Kidney (tissue), 14 donors: ENCODE measurements around the gene IFI27L1. TPM values are rescaled to one million over a fixed set of nuclear protein-coding genes. Genes with fewer than 3 reads are reported as not detected.

Experiments used
- DNase-seq, 5 donors: peaks; one replicate each; pipeline ENCODE4 v3.0.0-alpha.2; 2013 to 2020
- FAIRE-seq: peaks from 2 replicates; lab custom pipeline; 2012; peaks lifted over from hg19 to GRCh38; lab: Jason Lieb, UNC
- H3K27ac ChIP-seq, 2 donors: one replicate each; pipeline ENCODE4 v1.7.0; 2013; ENCODE audit warnings: low read depth in 2 of 2, low read length in 2 of 2, inconsistent platforms in 1 of 2
- H3K27me3 ChIP-seq: one replicate; pipeline ENCODE4 v1.7.1; 2013; ENCODE audit warnings: low read length, inconsistent platforms; ENCODE audit not compliant: control insufficient read depth, insufficient read depth
- H3K36me3 ChIP-seq, 3 donors: one replicate each; pipeline versions ENCODE4 v1.7.0 to v1.7.1; 2013; ENCODE audit warnings: low read length in 3 of 3, control low read depth in 1 of 3, inconsistent platforms in 1 of 3; ENCODE audit not compliant: insufficient read depth in 3 of 3, control insufficient read depth in 2 of 3
- H3K4me1 ChIP-seq, 3 donors: one replicate each; pipeline versions ENCODE4 v1.7.0 to v1.7.1; 2013; ENCODE audit warnings: low read length in 3 of 3, inconsistent platforms in 1 of 3, low read depth in 1 of 3; ENCODE audit not compliant: control insufficient read depth in 2 of 3, insufficient read depth in 2 of 3
- H3K4me3 ChIP-seq, 3 donors: one replicate each; pipeline versions ENCODE4 v1.7.0 to v1.8.1; 2013; ENCODE audit warnings: low read length in 3 of 3, control low read depth in 1 of 3, inconsistent platforms in 1 of 3
- H3K9ac ChIP-seq, 3 donors: one replicate each; pipeline versions ENCODE4 v1.7.0 to v1.7.1; 2013; ENCODE audit warnings: low read length in 3 of 3, control low read depth in 1 of 3, inconsistent platforms in 1 of 3
- H3K9me3 ChIP-seq, 3 donors: one replicate each; pipeline versions ENCODE4 v1.7.0 to v1.7.1; 2013; ENCODE audit warnings: low read length in 3 of 3, control low read depth in 1 of 3, inconsistent platforms in 1 of 3; ENCODE audit not compliant: control insufficient read depth in 2 of 3, insufficient read depth in 1 of 3
- intact Hi-C: fragments of 100-400 bp; cut with DNase I; formaldehyde crosslinking; loops from one replicate; pipeline ENCODE4 v1.11.1; 2022
- polyA plus RNA-seq: library from polyadenylated mRNA; stranded (reverse); fragments of 350-450 nt; fragmentation: Illumina TruSeq; extraction: RNeasy Lipid Tissue Mini Kit (QIAGEN cat#74804); gene quantifications from one replicate; pipeline ENCODE4 v1.2.3, GENCODE V29; 2014; ENCODE audit warnings: low read depth, low replicate concordance; ENCODE audit not compliant: insufficient read depth
- total RNA-seq: library from RNA; stranded (reverse); fragmentation: NEBNext Ultra II Directional; extraction: Animal tissue kit (Norgen Biotek cat#: 25700); gene quantifications from one replicate; pipeline ENCODE4 v1.2.1, GENCODE V29; 2021
- TF ChIP-seq, protein P1 (sequence below): IDR thresholded peaks from 3 replicates; pipeline ENCODE4 v1.5.1; 2012; ENCODE audit warnings: mild to moderate bottlenecking, moderate library complexity, borderline replicate concordance; ENCODE audit not compliant: insufficient read depth; ENCODE audit errors: extremely low read depth
- donor health status: control.
- donor health status: control.
- donor health status: control.
- donor health status: control.
- donor health status: control.
- donor health status: DM: yes; HTN: yes; CAD: no.
- donor health status: Normal renal cell carcinoma (clear cell type).

Gene IFI27L1
- total and polyA plus RNA-seq, 2 donors from 2014 or later: 22.5 to 30.6 TPM

- no peak for FAIRE-seq
- DNase-seq: no peak
Measured at GRCh38 chr14:94139421-94139820, 58.3 kb downstream of the IFI27L1 start.

GRCh38 chr14:94142247-94142646 is 61.1 kb downstream of the IFI27L1 start:
- no peak for DNase-seq
- TF ChIP-seq, protein P1, sequence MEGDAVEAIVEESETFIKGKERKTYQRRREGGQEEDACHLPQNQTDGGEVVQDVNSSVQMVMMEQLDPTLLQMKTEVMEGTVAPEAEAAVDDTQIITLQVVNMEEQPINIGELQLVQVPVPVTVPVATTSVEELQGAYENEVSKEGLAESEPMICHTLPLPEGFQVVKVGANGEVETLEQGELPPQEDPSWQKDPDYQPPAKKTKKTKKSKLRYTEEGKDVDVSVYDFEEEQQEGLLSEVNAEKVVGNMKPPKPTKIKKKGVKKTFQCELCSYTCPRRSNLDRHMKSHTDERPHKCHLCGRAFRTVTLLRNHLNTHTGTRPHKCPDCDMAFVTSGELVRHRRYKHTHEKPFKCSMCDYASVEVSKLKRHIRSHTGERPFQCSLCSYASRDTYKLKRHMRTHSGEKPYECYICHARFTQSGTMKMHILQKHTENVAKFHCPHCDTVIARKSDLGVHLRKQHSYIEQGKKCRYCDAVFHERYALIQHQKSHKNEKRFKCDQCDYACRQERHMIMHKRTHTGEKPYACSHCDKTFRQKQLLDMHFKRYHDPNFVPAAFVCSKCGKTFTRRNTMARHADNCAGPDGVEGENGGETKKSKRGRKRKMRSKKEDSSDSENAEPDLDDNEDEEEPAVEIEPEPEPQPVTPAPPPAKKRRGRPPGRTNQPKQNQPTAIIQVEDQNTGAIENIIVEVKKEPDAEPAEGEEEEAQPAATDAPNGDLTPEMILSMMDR: no peak
- intact Hi-C loops: no loop called here
- H3K4me1 ChIP-seq: no peaks in the 10 kb centered on the region
- no peak overlapping the region for H3K4me3 ChIP-seq
- no peaks in the 10 kb centered on the region for H3K9me3 ChIP-seq
- H3K27ac ChIP-seq: no peak overlapping the region
- H3K27me3 ChIP-seq: no peaks in the 10 kb centered on the region
- no peaks in the 10 kb centered on the region for H3K36me3 ChIP-seq
- FAIRE-seq: no peak
- H3K9ac ChIP-seq: no peak overlapping the region

More at GRCh38 chr14:94139421-94139820, 58.3 kb downstream of the IFI27L1 start:
- no peak overlapping the region for H3K9ac ChIP-seq
- H3K9me3 ChIP-seq: no peaks in the 10 kb centered on the region
- no peak overlapping the region for H3K4me3 ChIP-seq
- no peaks in the 10 kb centered on the region for H3K4me1 ChIP-seq
- TF ChIP-seq, protein P1: no peak
- H3K27ac ChIP-seq: no peak overlapping the region
- H3K36me3 ChIP-seq: no peaks in the 10 kb centered on the region
- intact Hi-C loops: loop anchor here (5.0 kb wide), 1 partner anchor 107 kb away; no protein-coding TSS in a partner anchor
- H3K27me3 ChIP-seq: no peaks in the 10 kb centered on the region

- intact Hi-C loops: no loop called here
- Histone ChIP-seq H3K27ac (no peak overlapping the region), H3K36me3 (no peaks in the 10 kb centered on the region), H3K9me3 (no peaks in the 10 kb centered on the region), H3K4me3 (no peak overlapping the region), H3K27me3 (no peaks in the 10 kb centered on the region), H3K4me1 (no peaks in the 10 kb centered on the region), H3K9ac (no peak overlapping the region)
- no peak for DNase-seq
- TF ChIP-seq, protein P1: no peak
- no peak for FAIRE-seq
Measured at GRCh38 chr14:94142836-94143235, 61.7 kb downstream of the IFI27L1 start.

- Histone ChIP-seq H3K9ac (no peak overlapping the region), H3K4me1 (no peaks in the 10 kb centered on the region), H3K27ac (no peak overlapping the region), H3K36me3 (no peaks in the 10 kb centered on the region), H3K27me3 (no peaks in the 10 kb centered on the region), H3K4me3 (no peak overlapping the region), H3K9me3 (no peaks in the 10 kb centered on the region)
- intact Hi-C loops: no loop called here
- no peak for DNase-seq
- TF ChIP-seq, protein P1: no peak
- FAIRE-seq: no peak
Measured at GRCh38 chr14:94143239-94143638, 62.1 kb downstream of the IFI27L1 start.
